CD4-positive, alpha-beta T cell treated with Interferon alpha-2 for 1 hour (primary cell): ENCODE results near the gene WNT4.

Experiments used
- DNase-seq, 2 donors: peaks; one replicate each; pipeline ENCODE4 v3.0.0-alpha.2; 2020 to 2022

The WNT4 gene

DNA sequence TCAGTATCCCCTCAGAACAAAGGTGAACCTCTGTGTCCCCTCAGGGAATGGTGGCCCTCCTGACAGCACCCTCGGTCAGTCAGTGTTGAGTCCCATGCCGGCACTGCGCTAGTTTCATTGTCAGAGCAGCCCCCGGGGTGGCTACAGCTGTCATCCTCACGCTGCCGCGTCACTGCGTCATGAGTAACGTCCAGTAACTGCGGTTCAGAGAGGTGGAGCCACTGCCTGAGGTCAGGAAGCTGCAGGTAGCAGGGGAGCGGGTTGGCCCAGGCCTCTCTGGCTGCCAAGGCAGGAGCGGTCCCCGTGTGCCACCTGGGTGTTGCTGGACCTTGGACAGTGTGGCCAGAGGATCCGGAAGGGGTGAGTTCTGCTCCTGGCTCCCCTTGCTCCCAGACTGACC lies 20.2 kb upstream of the WNT4 start:
- no peak for DNase-seq

DNA sequence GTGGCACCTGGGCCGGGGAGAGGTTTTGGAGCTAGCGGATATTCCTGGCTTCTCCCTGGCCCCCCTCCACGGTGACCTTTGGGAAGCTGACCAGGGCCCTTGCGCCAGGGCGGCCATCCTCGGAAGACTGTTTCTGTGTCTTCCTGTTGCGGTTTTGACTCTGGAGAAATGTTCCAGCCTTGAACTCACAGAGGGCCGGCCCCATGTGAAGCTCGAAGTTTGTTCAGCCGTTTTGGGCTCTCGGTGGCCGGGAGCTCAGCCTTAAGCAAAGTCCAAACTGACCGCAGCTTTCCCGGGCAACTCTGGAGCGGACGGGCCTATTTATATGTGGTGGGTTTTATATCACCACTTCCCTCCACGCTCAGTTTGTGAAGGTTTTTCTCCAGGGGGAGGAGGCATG lies 17.0 kb upstream of the WNT4 start:
- DNase-seq, result no peak

DNA sequence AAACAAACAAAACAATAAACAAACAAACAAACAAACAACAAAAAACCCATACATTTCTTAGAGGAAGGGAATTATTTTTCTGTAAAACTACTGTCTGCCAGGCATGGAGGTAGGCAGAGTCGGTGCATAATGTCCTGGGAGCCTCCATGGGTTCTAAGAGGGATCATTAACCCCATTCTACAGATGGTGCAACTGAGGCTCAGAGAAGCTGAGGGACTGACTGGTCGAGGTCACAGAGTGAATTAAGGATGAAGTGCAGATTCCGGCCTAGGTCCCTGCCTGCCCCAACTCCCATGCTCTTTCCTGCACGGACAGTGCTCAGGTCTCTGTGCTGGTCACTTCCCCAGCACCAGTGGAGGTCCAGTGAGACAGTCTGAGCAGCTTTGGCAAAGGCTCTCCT lies 15.8 kb upstream of the WNT4 start:
- no peak for DNase-seq

DNA sequence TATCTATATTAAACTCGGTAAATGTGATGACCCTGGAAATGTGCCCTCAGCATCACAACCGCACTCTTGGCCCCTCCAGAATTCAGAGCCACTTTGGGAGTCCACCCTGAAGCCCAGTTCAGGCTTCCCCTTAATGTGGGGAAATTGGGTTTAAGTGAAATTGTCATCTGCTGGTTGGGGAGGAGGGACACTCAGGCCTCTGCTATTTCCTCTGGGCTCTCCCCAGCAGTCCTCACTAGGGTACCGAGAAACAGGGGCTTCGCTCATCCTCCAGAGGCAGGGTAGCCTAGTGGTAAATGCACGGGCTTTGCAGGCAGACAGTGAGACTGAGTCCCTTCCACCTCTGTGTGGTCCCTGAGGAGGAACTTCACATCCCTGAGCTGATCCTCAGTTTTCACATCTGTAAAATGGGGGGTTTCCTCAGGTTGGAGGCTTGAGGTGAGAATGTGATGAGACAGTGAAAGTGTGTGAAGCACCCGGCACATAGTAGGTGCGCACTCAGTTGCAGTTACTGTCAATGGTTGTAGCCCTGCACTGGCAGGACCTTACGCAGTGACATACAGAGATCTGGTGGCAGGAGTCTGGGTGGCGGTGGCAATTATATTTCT lies 14.6 kb upstream of the WNT4 start:
- no peak for DNase-seq

DNA sequence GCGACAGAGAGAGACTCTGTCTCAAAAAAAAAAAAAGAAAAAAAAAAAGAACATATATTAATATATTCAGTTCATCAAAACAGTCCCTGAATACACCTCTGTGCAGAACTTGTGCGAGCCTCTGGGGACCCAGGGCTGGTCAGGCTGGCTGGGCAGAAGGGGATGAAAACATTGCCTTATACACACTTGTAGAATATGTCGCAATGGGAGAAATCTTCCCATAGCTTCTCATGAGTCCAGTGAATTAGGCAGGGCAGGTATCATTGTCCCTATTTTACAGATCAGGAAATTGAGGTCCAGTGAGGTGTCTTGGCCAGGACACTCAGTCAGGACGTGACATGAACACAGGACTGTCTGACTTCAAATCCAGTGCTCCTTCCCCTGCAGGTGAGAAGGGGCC lies 12.6 kb upstream of the WNT4 start:
- DNase-seq, result no peak

DNA sequence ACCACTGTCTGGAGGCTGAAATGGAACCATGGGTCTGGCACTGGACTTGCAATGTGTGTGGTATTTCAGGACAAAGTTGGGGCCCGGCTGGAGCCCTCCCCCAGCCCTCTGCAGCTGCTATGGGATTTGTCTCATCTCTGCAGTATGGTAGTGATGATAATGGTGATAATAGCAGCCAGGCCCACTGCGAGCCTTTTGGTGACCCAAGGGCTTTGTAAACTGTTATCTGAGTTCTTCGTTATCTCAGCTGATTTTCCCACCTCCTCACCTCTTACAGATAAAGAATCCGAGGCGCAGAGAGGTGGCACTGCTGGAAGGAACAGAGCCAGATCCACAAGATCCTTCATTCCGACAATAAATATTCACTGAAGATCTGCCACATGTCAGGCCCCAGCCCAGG lies 11.7 kb upstream of the WNT4 start:
- DNase-seq, result no peak

DNA sequence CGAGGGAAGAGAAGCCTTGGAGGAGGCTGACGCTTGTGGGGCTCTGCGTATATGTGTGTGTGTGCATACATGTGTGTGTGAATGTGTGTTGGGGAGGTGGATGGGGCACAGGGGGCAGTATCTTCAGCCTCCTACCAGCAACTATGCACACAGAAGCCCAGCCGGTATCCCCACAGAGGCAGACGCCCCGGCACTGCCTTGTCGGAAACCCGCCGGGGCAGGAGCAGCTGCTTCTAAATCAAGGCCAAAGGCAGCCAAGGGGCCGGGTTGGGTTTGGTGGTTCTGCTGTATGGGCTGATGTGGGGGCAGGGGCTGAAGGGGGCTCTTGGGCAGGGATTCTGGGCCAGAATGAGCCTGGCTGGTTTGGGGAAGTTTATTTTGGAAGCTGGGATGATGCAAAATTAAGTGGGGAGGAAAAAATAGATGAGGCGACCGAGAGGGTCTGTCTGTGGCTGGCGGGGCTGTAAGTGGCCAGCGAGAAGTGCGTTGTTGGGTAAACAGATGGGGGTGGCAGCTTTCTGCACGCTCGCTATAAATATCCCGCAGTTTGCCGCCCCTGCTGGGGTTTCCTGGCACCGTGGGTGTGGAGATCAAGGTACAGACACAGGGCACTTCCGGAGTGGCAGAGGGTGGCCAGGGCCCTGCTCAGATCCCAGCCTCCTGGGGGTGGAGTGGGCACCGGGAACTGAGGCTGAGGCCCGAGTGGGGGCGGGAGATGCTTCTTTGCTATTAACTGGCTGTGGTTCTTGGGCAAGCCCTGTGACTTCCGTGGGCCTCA lies 11.0 kb upstream of the WNT4 start:
- DNase-seq, result no peak

DNA sequence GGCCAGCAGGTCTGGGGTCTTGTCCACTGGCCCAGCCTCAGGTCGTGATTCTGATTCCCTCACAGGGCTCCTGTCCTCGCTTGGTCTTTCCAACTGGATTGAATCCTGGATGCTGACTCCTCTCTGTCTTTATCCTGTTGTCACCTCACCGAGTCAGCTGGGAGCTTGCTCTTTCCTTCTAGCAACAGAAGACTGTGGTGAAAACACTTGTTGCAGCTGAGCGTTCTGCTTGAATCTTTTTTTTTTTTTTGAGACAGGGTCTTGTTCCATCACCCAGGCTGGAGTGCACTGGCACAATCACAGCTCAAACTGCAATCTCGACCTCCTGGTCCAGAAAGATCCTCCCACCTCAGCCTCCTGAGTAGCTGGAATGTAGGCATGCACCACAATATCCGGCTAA lies 8.0 kb upstream of the WNT4 start:
- no peak for DNase-seq

DNA sequence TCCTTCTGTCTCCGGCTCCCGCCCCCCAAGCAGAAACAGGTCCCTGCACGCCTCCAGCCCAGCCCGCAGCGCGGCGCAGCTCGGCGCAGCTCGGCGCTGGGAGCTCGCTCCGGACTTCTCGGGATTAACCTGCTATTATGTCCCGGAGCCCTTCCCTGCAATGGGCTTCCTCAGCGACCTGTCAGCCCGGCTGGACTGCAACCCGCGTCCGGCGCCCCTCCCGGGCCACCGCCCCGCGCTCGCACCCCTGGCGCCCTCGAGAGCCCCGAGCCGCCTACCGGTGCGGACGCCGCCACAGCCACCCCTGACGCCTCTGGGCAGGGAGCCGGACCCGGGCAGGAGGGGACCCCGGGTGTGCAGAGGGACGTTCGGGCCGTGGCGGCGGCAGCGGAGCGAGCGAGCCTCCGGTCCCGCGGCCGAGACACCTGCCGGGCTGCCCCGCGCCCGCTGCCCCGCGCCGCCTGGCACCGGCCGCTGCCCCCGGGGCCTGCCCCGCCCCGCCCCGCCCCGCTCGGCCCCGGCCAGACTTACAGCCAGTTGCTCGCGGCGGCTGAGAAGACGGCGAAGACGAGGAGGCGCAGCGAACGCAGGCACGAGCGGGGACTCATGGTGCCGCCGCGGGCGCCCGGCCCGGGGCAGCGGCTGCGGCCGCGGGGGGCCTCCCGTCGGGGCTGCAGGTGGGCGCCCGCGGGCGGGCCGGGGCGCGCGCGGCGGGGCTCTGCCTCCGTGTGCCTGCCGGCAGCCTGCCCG lies 407 bp downstream of the WNT4 start:
- no peak for DNase-seq

DNA sequence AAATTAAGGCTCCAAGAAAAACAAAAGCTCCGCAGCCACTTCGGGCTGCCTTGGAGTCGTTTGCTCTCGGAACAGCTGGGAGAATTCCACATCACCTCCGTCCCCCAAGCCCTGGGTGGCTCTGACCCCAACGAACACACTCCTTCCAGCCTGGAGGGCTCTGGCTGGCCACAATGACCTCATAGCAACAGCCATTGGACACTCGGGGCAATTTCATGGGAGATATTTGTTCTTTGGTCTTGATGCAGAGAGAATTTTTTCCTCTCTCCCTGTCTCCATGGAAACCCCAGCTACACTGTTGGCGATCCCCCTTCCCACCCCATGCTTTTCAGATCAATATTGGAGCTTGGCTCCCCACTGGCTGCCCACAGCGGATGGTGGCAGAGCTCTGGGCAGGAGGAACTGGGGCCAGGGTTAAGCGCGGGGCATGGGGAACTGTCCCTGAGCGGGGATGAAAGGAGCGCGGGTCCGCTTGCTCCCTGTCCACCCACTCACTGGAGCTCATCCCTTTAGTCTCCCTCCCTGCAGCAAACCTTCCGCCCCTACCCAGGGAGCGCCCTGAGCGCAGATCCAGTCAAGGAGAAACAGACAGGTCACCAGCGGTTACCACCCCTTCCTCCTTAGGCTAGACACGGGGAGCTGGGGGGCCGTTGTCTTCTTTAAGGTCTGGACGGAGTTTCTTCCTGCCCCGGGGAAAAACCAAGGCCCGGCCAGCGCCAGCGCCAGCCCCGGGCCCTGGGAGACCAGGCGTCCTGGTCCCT lies 1.2 kb downstream of the WNT4 start:
- DNase-seq, result no peak

DNA sequence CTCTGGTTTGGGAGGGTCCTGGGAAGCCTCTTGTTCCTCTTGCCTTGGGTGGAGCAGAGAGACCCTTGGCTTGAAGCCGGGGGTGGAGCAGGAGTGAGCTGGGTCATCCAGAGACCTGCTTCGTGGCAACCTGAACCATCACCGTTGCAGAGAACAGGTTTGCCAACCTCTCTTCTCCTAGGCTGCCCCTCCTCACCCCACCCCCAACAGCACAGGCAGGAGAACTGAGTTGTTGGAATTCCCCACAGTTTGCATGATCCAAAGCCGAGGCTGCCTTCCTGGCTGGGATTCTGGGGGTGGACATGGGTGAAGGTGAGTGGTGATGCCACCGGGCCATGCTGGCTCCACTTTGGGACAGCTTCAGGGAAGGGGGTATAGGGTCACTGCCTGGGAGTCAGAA lies 2.2 kb downstream of the WNT4 start:
- DNase-seq, result no peak

DNA sequence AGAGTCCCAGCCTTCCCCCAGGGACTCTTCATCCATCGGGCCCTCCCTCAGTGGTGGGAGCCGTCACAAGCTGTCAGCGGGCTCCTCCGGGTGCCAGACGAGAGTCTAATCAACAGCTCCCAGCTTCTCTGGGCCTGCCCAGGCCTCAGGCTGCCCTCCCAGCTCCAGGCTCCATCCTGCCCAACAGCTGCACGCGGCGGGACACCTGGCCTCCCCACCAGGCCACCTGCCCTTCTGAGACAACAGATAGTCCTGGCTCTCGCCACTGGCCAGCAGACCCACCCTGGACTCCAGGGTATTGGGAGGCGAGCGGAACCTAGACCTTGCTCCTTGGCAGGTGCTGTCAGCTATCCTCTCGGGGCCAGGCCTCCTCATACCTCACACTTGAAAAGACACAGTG lies 3.1 kb downstream of the WNT4 start:
- no peak for DNase-seq

DNA sequence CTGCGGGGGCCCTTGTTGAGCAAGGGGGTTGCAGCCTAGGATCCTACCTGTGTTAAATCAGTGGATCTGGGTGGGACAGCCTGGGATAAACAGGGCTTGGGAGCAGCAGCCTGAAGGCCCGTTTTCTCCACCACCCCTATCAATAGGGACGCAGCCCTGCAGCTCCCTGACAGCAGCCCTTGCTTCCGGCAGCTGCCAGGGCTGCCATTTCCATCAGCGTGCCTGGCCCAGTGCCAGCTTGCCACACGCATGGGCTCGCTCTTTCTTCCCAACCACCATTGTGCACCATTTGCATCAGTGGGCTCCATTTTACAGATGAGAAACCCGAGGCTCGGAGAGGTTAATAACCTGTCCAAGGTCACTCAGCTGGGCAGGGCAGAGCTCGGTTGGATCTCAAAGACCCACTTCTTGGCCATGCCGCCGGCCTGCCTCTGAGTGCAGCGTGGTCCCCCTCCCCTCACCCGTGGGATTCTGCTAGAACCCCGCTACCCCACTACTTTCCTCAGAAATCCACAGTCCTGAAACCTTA lies 3.8 kb downstream of the WNT4 start:
- DNase-seq, result no peak

DNA sequence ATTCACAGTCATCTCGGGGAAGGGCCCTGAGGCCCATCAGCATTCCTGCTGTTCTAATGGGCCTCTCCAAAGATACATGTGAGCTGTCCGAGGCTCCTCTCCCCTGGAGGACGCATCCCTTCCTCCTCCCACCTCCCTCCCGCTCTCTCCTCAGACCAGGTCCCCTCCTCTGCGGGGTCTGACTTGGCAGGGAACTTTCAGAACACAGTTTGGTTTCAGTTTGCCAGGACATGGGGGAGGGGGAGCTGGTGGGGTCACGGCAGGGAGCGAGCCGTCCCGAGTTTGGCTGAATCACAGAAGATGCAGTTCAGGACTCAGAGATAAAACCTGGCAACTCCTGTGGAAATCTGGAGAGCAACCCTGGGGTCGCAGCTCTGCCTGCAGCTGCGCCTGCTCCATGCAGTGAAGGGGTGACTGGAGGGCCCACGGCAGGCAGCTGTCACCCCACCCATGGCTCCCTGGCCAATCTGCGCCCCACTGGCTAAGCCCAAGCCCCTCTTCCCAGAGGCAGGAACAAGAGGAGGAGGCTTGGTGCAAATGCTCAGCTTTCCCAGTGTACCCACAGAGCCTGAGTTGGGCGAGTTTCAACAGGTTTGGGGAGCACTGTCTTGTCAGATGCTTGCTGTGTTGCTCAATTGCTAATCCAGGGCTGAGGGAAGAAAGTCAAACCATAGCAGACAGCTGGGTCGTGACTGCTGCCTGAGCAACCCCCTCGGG lies 5.7 kb downstream of the WNT4 start:
- no peak for DNase-seq

DNA sequence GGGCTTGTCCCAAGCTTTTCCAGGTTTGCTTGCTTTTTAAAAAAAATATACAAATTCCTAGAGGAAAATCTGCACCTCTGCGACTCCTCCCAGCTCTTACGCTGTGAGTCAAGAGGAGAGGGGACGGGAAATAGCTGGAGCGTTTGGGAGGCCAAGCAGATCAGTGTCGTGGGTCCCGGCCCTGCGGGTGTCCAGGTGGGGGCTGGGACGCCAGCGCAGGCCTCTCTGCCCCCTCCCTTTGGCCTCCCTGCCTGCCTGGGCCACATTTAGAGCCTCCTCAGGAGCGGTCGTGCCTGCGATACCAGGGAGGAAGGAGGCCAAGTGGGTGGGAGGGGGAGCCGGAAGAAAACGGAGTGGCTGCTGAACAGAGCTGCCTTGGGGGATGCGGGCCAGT lies 9.0 kb downstream of the WNT4 start:
- no peak for DNase-seq

DNA sequence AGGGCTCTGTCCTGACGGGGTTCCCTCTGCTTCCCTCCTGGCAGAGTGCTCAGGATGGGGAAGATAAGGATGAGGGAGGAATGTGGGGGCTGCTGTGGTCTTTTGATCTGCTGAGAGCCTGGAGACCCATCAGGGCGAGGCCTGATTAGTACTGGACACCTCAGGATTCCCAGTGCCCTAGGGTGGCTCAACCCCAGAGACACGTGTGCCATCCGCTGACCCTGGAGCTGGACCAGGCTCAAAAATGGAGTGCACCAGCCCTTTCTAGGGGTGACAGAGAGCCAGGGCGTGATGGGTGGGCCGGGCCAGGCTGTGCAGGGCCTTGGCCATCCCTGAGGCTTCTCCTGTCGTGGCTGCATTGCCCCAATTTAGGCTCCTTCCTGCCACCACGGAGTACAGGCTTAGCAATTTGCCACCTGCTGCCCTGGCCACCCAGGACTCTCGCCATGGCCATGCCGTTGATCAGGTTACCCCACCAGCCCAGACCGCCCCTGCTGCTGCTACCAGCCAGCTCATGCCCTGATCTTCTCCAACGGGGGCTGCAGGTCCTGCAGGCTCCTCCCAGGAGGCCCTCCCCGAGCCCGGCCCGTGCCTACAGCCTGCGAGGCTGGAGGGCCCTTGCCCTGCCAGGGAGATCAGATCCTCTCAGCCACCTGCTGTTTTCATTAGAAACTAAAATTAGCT lies 9.5 kb downstream of the WNT4 start:
- DNase-seq, result no peak

DNA sequence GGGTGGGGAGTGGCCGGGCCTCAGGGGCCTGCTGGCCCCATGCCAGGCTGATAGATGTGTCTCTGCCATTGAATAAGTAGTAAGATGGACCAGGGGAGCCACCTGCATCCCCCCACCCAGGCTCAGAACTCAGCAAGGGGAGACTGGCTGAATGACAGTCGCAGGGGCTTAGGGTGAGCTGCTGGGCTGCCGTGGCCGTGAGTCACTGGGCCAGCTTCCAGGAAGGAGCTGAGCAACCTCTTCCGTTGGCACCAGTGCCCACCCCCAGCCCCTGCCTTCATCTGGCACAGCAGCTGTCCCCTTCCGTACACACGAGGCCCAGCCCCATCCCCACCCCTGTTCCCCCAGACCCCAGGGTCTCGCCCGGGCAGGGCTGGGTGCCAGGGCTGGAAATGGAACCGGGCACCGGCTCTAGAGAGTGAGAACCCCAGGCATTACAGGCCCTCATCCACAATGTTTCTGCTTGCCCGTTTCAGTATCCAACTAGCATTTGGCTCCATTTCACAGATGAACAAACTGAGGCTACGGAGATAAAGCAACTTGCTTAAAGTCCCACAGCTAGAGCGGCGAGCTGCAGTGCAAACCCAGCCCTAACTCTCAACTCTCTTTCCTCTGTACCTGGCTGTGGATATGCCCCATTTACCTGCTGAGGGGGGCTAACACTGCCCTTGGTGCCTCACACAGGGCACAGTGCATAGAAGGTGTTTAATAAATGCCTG lies 10.2 kb downstream of the WNT4 start:
- no peak for DNase-seq

DNA sequence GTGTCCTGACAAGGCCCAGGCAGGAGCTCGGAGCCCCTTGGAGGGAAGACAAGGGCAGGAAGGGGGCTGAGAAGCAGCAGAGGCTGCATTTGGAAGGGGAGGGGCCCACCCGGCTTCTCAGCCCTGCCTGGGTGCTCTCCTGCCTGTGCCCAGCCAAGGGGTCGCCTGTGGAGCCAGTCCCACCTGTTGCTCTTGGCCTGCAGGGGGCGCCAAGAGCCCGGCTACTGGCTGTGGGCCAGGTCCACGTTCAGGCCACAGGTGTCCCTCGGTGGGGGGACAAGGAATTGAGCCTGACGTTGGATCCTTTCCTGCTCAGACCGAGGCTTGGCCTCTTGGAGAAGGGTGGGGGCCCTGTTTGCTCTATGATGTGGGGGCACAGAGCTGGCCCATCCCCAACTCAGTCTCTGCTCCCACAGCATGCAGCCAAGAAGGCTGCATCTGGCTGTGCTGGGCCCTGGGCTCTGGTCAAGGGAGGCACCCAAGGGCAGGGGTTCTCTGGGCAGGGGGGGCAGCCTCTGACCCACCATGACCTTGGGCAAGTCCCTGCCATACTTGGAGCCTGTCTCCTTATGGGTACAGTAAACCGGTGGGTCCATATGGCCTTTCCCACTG lies 10.9 kb downstream of the WNT4 start:
- peak; percentile 27 to 58 for DNase-seq

DNA sequence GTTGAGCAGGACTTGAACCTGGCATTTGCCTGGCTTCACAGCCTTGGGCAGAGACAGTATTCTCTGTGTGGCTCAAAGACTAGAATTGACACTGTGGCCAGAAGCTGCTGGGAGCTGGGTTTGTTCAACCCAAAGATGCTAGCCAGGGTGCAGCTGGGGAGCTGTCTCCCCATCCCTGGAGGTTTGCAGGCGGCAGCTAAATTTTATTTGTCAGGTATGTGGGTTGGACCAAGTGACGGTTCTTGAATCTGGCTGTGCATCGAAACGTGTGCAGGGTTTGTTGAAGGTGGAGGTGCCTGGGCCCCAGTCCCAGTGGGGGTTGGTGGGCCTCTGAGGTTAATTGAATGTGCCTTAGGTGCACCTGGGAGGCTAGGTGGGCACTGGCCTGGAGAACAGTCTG lies 11.8 kb downstream of the WNT4 start:
- DNase-seq, result no peak

DNA sequence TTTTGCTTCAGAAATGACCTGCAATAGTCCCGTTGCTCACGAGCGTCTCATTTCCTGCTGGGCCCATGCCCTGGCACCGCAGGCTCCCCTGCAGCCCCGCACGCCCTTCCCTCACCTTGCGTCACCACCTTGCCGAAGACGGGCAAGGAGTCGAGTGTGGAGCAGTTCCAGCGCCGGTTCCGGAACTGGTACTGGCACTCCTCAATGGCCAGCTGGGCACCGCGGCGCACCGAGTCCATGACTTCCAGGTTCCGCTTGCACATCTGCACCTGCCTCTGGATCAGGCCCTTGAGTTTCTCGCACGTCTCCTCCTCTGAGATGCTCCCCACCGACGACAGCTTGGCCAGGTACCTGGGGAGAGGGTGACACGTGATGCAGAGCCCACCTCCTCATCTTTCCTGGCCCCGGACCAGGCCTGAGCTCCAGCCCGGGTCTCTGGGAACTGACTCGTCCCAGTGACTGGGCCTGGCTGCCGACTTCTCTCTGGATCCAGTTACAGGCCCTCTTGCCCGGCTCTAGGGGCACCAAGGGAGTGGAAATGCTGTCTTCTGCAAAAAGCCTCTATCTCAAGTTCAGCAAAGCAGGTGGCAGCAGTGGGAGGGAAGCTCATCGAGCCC lies 13.3 kb downstream of the WNT4 start:
- no peak for DNase-seq
